NT2/D1 (cell line): Measurements from ENCODE around the gene ASXL1.

ENCODE experiments used
- YY1 ChIP-seq: IDR thresholded peaks from 2 replicates; pipeline ENCODE4 v1.6.1; 2011; ENCODE audit not compliant: insufficient read length, insufficient read depth
- ZNF274 ChIP-seq: IDR thresholded peaks from 2 replicates; pipeline ENCODE4 v1.6.1; 2011; ENCODE audit warnings: mild to moderate bottlenecking, low read depth, low read length

DNA sequence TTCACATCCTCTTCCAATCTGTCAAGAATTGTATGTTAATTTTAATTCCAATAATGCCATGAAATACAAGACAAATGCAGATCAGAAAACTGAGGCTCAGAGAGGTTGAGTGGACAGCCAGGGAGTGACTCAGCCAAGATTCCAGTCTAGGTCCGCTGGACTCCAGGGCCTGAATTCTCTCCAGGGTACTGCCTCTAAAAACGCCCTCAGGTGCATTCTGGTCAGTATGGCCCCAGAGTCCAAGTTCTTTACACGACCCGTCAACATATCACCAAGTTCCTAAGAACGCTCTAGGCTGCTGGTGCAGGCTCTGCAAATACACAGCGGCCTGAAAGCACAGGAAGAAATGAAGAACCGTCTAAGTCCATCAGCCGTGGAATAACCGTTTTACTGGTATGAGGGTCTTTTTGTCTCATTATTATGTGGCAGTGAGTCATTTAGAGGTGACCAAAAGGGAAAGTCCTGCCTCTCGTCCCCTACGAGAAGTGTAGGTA is 709 bp upstream of the ASXL1 start:
- TF ChIP-seq ZNF274 (no peak), YY1 (no peak)
